ENCODE results near the gene NEK7. TPM values are rescaled to one million over a fixed set of nuclear protein-coding genes. Genes with fewer than 3 reads are reported as not detected.

Gene NEK7
- total RNA-seq, 1 donor from 2014 or later, result 40.3 TPM

DNA sequence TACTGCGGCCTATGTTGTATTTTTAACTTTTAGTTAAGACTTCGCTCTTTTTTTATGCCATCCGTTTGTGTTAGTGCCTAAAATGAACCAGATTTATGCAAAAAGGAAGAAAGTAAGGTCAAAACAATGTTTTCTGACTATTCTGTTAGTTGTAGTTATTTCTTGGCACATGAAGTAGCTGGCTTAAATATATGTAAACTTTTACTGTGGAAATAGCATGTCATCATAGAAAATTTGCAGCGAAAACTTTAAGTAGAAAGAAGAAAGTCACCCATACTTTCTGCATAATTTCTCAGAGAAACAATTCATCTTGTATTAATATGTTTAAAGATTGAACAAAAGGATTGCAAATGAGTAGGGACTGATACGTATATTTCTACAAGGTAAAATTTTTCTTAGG lies 106.4 kb downstream of the NEK7 start:
- TF ChIP-seq, protein P1, sequence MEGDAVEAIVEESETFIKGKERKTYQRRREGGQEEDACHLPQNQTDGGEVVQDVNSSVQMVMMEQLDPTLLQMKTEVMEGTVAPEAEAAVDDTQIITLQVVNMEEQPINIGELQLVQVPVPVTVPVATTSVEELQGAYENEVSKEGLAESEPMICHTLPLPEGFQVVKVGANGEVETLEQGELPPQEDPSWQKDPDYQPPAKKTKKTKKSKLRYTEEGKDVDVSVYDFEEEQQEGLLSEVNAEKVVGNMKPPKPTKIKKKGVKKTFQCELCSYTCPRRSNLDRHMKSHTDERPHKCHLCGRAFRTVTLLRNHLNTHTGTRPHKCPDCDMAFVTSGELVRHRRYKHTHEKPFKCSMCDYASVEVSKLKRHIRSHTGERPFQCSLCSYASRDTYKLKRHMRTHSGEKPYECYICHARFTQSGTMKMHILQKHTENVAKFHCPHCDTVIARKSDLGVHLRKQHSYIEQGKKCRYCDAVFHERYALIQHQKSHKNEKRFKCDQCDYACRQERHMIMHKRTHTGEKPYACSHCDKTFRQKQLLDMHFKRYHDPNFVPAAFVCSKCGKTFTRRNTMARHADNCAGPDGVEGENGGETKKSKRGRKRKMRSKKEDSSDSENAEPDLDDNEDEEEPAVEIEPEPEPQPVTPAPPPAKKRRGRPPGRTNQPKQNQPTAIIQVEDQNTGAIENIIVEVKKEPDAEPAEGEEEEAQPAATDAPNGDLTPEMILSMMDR (IDR thresholded peaks at IDR 0.05; ENCODE audit: insufficient read depth, low read length, severe bottlenecking), result no peak
- DNase-seq (ENCODE audit: low read depth) (no peak), FAIRE-seq (no peak)
- no peaks in the 10 kb centered on the region for H3K27me3 ChIP-seq (ENCODE audit: control insufficient read depth, insufficient read depth, low read length)
- no peaks in the 10 kb centered on the region for H3K36me3 ChIP-seq (ENCODE audit: control insufficient read depth, insufficient read depth, low read length)
- H3K4me3 ChIP-seq (ENCODE audit: low read depth, low read length), result no peak overlapping the region

GRCh38 chr1:198264282-198264681 lies 107.5 kb downstream of the NEK7 start:
- Histone ChIP-seq H3K36me3 (ENCODE audit: control insufficient read depth, insufficient read depth, low read length) (no peaks in the 10 kb centered on the region), H3K4me3 (ENCODE audit: low read depth, low read length) (no peak overlapping the region), H3K27me3 (ENCODE audit: control insufficient read depth, insufficient read depth, low read length) (no peaks in the 10 kb centered on the region)
- TF ChIP-seq, protein P1 (IDR thresholded peaks at IDR 0.05; ENCODE audit: insufficient read depth, low read length, severe bottlenecking), result no peak
- DNase-seq (ENCODE audit: low read depth) (no peak), FAIRE-seq (no peak)

- H3K4me3 ChIP-seq (ENCODE audit: low read depth, low read length), result no peak overlapping the region
- H3K27me3 ChIP-seq (ENCODE audit: control insufficient read depth, insufficient read depth, low read length), result no peaks in the 10 kb centered on the region
- no peaks in the 10 kb centered on the region for H3K36me3 ChIP-seq (ENCODE audit: control insufficient read depth, insufficient read depth, low read length)
- FAIRE-seq (no peak), DNase-seq (ENCODE audit: low read depth) (no peak)
- TF ChIP-seq, protein P1 (IDR thresholded peaks at IDR 0.05; ENCODE audit: insufficient read depth, low read length, severe bottlenecking), result no peak
These were observed 108.4 kb downstream of the NEK7 start for GRCh38 chr1:198265073-198265661.

- DNase-seq (ENCODE audit: low read depth), result no peak
- Histone ChIP-seq H3K36me3 (ENCODE audit: control insufficient read depth, insufficient read depth, low read length) (no peaks in the 10 kb centered on the region), H3K27me3 (ENCODE audit: control insufficient read depth, insufficient read depth, low read length) (no peaks in the 10 kb centered on the region), H3K4me3 (ENCODE audit: low read depth, low read length) (no peak overlapping the region)
- TF ChIP-seq, protein P1 (IDR thresholded peaks at IDR 0.05; ENCODE audit: insufficient read depth, low read length, severe bottlenecking), result no peak
- no peak for FAIRE-seq
These were observed 110.3 kb downstream of the NEK7 start for GRCh38 chr1:198267056-198267455.

- TF ChIP-seq, protein P1 (IDR thresholded peaks at IDR 0.05; ENCODE audit: insufficient read depth, low read length, severe bottlenecking), result no peak
- no peaks in the 10 kb centered on the region for H3K27me3 ChIP-seq (ENCODE audit: control insufficient read depth, insufficient read depth, low read length)
- H3K36me3 ChIP-seq (ENCODE audit: control insufficient read depth, insufficient read depth, low read length), result no peaks in the 10 kb centered on the region
- FAIRE-seq (no peak), DNase-seq (ENCODE audit: low read depth) (no peak)
- no peak overlapping the region for H3K4me3 ChIP-seq (ENCODE audit: low read depth, low read length)
These were observed 111.1 kb downstream of the NEK7 start for GRCh38 chr1:198267921-198268320.
